A673 (cell line): ENCODE results near the gene UBE2L3.

Source experiments
- CTCF ChIP-seq: fragments of 300-800, 200-600 bp; sonication (generic); conservative IDR thresholded peaks from 2 replicates; pipeline ENCODE4 v1.5.1; 2017; ENCODE audit warnings: low read depth, mild to moderate bottlenecking, antibody characterized with exemption, low read length, moderate library complexity, mixed read lengths
- EZH2 ChIP-seq: fragments of 200-600 bp; sonication (generic); IDR thresholded peaks from 2 replicates; pipeline ENCODE4 v1.6.1; 2017; ENCODE audit warnings: borderline replicate concordance, low read depth, mild to moderate bottlenecking, mixed read lengths, antibody characterized with exemption, low read length; ENCODE audit not compliant: poor library complexity, severe bottlenecking

- TF ChIP-seq CTCF (no peak), EZH2 (no peak)
These were observed 35.1 kb downstream of the UBE2L3 start for GRCh38 chr22:21602579-21602978.
